Measurements from ENCODE around the gene HSD11B1. TPM values are rescaled to one million over a fixed set of nuclear protein-coding genes. Genes with fewer than 3 reads are reported as not detected.

Gene HSD11B1
- total RNA-seq, 1 experiment from 2014 or later: 0.27 TPM

DNA sequence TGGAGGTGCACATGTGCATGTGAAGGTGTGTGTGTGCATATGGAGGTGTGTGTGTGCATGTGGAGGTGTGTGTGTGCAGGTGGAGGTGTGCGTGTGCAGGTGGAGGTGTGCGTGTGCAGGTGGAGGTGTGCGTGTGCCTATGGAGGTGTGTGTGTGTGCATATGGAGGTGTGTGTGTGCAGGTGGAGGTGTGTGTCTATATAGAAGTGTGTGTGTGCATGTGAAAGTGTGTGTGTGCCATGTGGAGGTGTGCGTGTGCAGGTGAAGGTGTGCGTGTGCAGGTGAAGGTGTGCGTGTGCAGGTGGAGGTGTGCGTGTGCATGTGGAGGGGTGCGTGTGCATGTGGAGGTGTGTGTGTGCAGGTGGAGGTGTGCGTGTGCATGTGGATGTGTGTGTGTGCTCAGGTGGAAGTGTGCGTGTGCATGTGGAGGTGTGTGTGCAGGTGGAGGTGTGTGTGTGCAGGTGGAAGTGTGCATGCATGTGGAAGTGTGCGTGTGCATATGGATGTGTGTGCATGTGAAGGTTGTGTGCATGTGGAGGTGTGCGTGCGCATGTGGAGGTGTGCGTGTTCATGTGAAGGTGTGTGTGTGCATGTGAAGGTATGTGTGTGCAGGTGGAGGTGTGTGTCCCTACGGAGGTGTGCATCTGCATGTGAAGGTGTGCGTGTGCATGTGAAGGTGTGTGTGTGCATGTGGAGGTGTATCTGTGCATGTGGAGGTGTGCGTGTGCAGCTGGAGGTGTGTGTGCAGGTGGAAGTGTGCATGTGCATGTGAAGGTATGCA, 66.2 kb downstream of the HSD11B1 start:
- BruUV-seq (replicated peaks): no TSS peak
- Histone ChIP-seq H3K9me3 (ENCODE audit: control insufficient read depth in 1 of 2, insufficient read depth in 1 of 2, low read depth in 1 of 2, low read length in 2 of 2) (no peaks in the 10 kb centered on the region; a peak in 1 of 4 replicates), H3K27me3 (ENCODE audit: insufficient read depth, low read length) (no peaks in the 10 kb centered on the region), H4K20me1 (ENCODE audit: insufficient read depth) (no peaks in the 10 kb centered on the region), H2AFZ (ENCODE audit: low read depth, low read length, poor library complexity, severe bottlenecking) (no peak overlapping the region), H3K4me2 (ENCODE audit: low read length) (no peak overlapping the region), H3K27ac (ENCODE audit: low read depth, low read length) (no peak overlapping the region), H3K9me2 (ENCODE audit: insufficient read depth) (no peaks in the 10 kb centered on the region), H3K36me3 (ENCODE audit: control insufficient read depth in 1 of 2, insufficient read depth in 2 of 2, low read length in 2 of 2) (no peaks in the 10 kb centered on the region), H3K9ac (ENCODE audit: low read length) (no peak overlapping the region), H3K79me2 (ENCODE audit: insufficient read depth, low read length) (no peaks in the 10 kb centered on the region), H3K4me3 (replicated peaks in 1 of 2; ENCODE audit: low read depth in 1 of 2, low read length in 2 of 2) (no peak overlapping the region), H3K4me1 (ENCODE audit: control insufficient read depth in 1 of 2, insufficient read depth in 2 of 2, low read length in 2 of 2) (no peaks in the 10 kb centered on the region)
- ChIA-PET POLR2A (no interaction called here), CTCF (no interaction called here), RAD21 (ENCODE audit: low non-redundant PET in 1 of 2, low total read pairs in 2 of 2, uncharacterized antibody in 2 of 2, unreplicated experiment in 2 of 2) (no interaction called here)
- ATAC-seq (no peak), DNase-seq (ENCODE audit: low read depth, low spot score) (no peak)
- TF ChIP-seq ZNF274 (IDR thresholded peaks at IDR 0.05; ENCODE audit: low read depth, low read length) (no peak), RAD21 (IDR thresholded peaks at IDR 0.05; ENCODE audit: low read depth) (no peak), CEBPB (IDR thresholded peaks at IDR 0.05; ENCODE audit: low read depth) (no peak), POLR2AphosphoS5 (IDR thresholded peaks at IDR 0.05; ENCODE audit: low read depth, low read length) (no peak), EZH2 (IDR thresholded peaks at IDR 0.05) (no peak), SP1 (IDR thresholded peaks at IDR 0.05; ENCODE audit: low read depth) (no peak), CBX3 (IDR thresholded peaks at IDR 0.05; ENCODE audit: low read depth) (no peak), ATF3 (IDR thresholded peaks at IDR 0.05) (no peak), SIN3A (IDR thresholded peaks at IDR 0.05; ENCODE audit: low read depth) (no peak), TCF7L2 (IDR thresholded peaks at IDR 0.05; ENCODE audit: borderline replicate concordance, extremely low read depth, insufficient read depth, insufficient read length) (no peak), ELF1 (IDR thresholded peaks at IDR 0.05; ENCODE audit: borderline replicate concordance, low read depth) (no peak), FOSL1 (IDR thresholded peaks at IDR 0.05; ENCODE audit: low read depth) (no peak), ZBTB33 (IDR thresholded peaks at IDR 0.05; ENCODE audit: extremely low read depth, insufficient replicate concordance, low read length) (no peak), EGR1 (IDR thresholded peaks at IDR 0.05; ENCODE audit: low read depth) (no peak), ZFX (IDR thresholded peaks at IDR 0.05) (no peak)
- TF ChIP-seq, protein P1, sequence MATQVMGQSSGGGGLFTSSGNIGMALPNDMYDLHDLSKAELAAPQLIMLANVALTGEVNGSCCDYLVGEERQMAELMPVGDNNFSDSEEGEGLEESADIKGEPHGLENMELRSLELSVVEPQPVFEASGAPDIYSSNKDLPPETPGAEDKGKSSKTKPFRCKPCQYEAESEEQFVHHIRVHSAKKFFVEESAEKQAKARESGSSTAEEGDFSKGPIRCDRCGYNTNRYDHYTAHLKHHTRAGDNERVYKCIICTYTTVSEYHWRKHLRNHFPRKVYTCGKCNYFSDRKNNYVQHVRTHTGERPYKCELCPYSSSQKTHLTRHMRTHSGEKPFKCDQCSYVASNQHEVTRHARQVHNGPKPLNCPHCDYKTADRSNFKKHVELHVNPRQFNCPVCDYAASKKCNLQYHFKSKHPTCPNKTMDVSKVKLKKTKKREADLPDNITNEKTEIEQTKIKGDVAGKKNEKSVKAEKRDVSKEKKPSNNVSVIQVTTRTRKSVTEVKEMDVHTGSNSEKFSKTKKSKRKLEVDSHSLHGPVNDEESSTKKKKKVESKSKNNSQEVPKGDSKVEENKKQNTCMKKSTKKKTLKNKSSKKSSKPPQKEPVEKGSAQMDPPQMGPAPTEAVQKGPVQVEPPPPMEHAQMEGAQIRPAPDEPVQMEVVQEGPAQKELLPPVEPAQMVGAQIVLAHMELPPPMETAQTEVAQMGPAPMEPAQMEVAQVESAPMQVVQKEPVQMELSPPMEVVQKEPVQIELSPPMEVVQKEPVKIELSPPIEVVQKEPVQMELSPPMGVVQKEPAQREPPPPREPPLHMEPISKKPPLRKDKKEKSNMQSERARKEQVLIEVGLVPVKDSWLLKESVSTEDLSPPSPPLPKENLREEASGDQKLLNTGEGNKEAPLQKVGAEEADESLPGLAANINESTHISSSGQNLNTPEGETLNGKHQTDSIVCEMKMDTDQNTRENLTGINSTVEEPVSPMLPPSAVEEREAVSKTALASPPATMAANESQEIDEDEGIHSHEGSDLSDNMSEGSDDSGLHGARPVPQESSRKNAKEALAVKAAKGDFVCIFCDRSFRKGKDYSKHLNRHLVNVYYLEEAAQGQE (IDR thresholded peaks at IDR 0.05; ENCODE audit: low read depth): no peak
- intact Hi-C loops (cut with micrococcal nuclease): no loop called here
